Breast epithelium (tissue), 4 donors: ENCODE data around the gene CUL4A. TPM values are rescaled to one million over a fixed set of nuclear protein-coding genes. Genes with fewer than 3 reads are reported as not detected.

Experiments used
- DNase-seq, 2 donors: peaks; one replicate each; pipeline ENCODE4 v3.0.0-alpha.2; 2019; ENCODE audit warnings: low spot score in 2 of 2
- H3K27ac ChIP-seq, 2 donors: fragments of 200-600 bp; sonication (generic) in 1 of 2; one replicate each; pipeline ENCODE4 v1.5.1; 2016 to 2019; ENCODE audit warnings: mild to moderate bottlenecking in 1 of 2
- H3K27me3 ChIP-seq, 2 donors: fragments of 200-600 bp; sonication (generic) in 1 of 2; one replicate each; pipeline versions ENCODE4 v1.5.1 to v1.6.0; 2017 to 2019; ENCODE audit warnings: control low read depth in 1 of 2, mild to moderate bottlenecking in 1 of 2
- H3K36me3 ChIP-seq: fragments of 200-600 bp; one replicate; pipeline ENCODE4 v1.5.1; 2019
- H3K4me1 ChIP-seq, 2 donors: fragments of 200-600 bp; sonication (generic); one replicate each; pipeline ENCODE4 v1.5.1; 2016 to 2019; ENCODE audit warnings: control low read depth in 1 of 2
- H3K4me3 ChIP-seq, 3 donors: fragments of 200-600 bp; sonication (generic); 1 replicate in 2 of 3; 2 replicates in 1 of 3; pipeline ENCODE4 v1.5.1; 2016 to 2019; ENCODE audit warnings: mild to moderate bottlenecking in 3 of 3, moderate library complexity in 2 of 3
- H3K9me3 ChIP-seq, 2 donors: fragments of 200-600 bp; sonication (generic) in 1 of 2; one replicate each; pipeline ENCODE4 v1.5.1; 2016 to 2019; ENCODE audit warnings: control low read depth in 1 of 2
- CTCF ChIP-seq, 3 donors: fragments of 450-650 bp; IDR thresholded peaks; one replicate each; pipeline ENCODE4 v1.5.1; 2016 to 2017; ENCODE audit warnings: antibody characterized with exemption in 3 of 3, mild to moderate bottlenecking in 3 of 3, moderate library complexity in 3 of 3
- POLR2A ChIP-seq: fragments of 450-650 bp; IDR thresholded peaks from one replicate; pipeline ENCODE4 v1.6.1; 2016; ENCODE audit warnings: antibody characterized with exemption, mild to moderate bottlenecking, moderate library complexity
- POLR2AphosphoS5 ChIP-seq, 3 donors: sonication (generic); formaldehyde crosslinking; IDR thresholded peaks; one replicate each; pipeline ENCODE4 v1.6.1; 2017; ENCODE audit warnings: antibody characterized with exemption in 3 of 3
- intact Hi-C: fragments of 100-400 bp; cut with DNase I; formaldehyde crosslinking; loops from one replicate; pipeline ENCODE4 v1.15.1; 2023; ENCODE audit warnings: low total_unique reads
- total RNA-seq, 3 donors: library from RNA; depleted of rRNA; stranded (reverse); fragments of >200 nt; gene quantifications; one replicate each; pipeline ENCODE4 v1.1.0, GENCODE V29; 2016

The CUL4A gene
- total RNA-seq, 3 donors from 2014 or later, result 108 to 145 (median 142) TPM

GRCh38 chr13:113183450-113184129 lies 25.8 kb upstream of the CUL4A start:
- Histone ChIP-seq H3K4me1 (no peaks in the 10 kb centered on the region), H3K4me3 (no peak overlapping the region), H3K9me3 (no peaks in the 10 kb centered on the region), H3K27ac (no peak overlapping the region), H3K36me3 (peaks cover 7% of the 10 kb centered on the region), H3K27me3 (no peaks in the 10 kb centered on the region)
- no peak for TF ChIP-seq CTCF (IDR thresholded peaks at IDR 0.05)
- no peak for DNase-seq
- intact Hi-C loops, result no loop called here

- Histone ChIP-seq H3K27ac (no peak overlapping the region), H3K9me3 (no peaks in the 10 kb centered on the region), H3K4me1 (no peaks in the 10 kb centered on the region), H3K36me3 (peaks cover 2% of the 10 kb centered on the region), H3K4me3 (no peak overlapping the region), H3K27me3 (no peaks in the 10 kb centered on the region)
- intact Hi-C loops, result no loop called here
- TF ChIP-seq POLR2A, result no peak
- TF ChIP-seq CTCF (IDR thresholded peaks at IDR 0.05), result no peak
- no peak for TF ChIP-seq POLR2AphosphoS5 (IDR thresholded peaks at IDR 0.05)
- no peak for DNase-seq
Measured at GRCh38 chr13:113184568-113185440, 24.6 kb upstream of the CUL4A start.

- intact Hi-C loops, result no loop called here
- Histone ChIP-seq H3K4me1 (no peaks in the 10 kb centered on the region), H3K27me3 (no peaks in the 10 kb centered on the region), H3K9me3 (no peaks in the 10 kb centered on the region), H3K27ac (no peak overlapping the region), H3K4me3 (peak overlapping the region in 1 of 3 donors; percentile 22), H3K36me3 (no peaks in the 10 kb centered on the region)
- no peak for TF ChIP-seq POLR2AphosphoS5 (IDR thresholded peaks at IDR 0.05)
- TF ChIP-seq CTCF (IDR thresholded peaks at IDR 0.05), result no peak
- TF ChIP-seq POLR2A, result no peak
- DNase-seq, result no peak
Measured at GRCh38 chr13:113186061-113186900, 23.1 kb upstream of the CUL4A start.

- no peaks in the 10 kb centered on the region for H3K36me3 ChIP-seq
- H3K4me1 ChIP-seq, result no peaks in the 10 kb centered on the region
- intact Hi-C loops, result no loop called here
- TF ChIP-seq POLR2A (no peak), POLR2AphosphoS5 (IDR thresholded peaks at IDR 0.05) (peak in 1 of 3 donors; percentile 32)
- no peaks in the 10 kb centered on the region for H3K9me3 ChIP-seq
- no peaks in the 10 kb centered on the region for H3K27me3 ChIP-seq
- no peak for DNase-seq
- H3K27ac ChIP-seq, result no peak overlapping the region
- peak overlapping the region in 1 of 3 donors; percentile 22 for H3K4me3 ChIP-seq
Measured at GRCh38 chr13:113187263-113187669, 22.1 kb upstream of the CUL4A start.

GRCh38 chr13:113187883-113188665 lies 21.3 kb upstream of the CUL4A start:
- no peak overlapping the region for H3K4me3 ChIP-seq
- TF ChIP-seq CTCF (IDR thresholded peaks at IDR 0.05), result no peak
- no peak for TF ChIP-seq POLR2A
- no peak for TF ChIP-seq POLR2AphosphoS5 (IDR thresholded peaks at IDR 0.05)
- no peak overlapping the region for H3K27ac ChIP-seq
- intact Hi-C loops, result no loop called here
- no peaks in the 10 kb centered on the region for H3K27me3 ChIP-seq
- DNase-seq, result no peak
- no peaks in the 10 kb centered on the region for H3K4me1 ChIP-seq
- H3K9me3 ChIP-seq, result no peaks in the 10 kb centered on the region
- no peaks in the 10 kb centered on the region for H3K36me3 ChIP-seq
